WI38 (cell line): ENCODE measurements around the gene CFAP45.

Experiments
- H3K4me3 ChIP-seq: 2 replicates; pipeline ENCODE4 v1.5.1; 2011; ENCODE audit warnings: low read depth, mild to moderate bottlenecking, control low read depth, low read length
- CTCF ChIP-seq: IDR thresholded peaks from 2 replicates; pipeline ENCODE4 v1.5.1; 2012; ENCODE audit warnings: low read depth, mild to moderate bottlenecking, control low read depth, low read length

The CFAP45 gene

GRCh38 chr1:159877695-159878444, 22.1 kb downstream of the CFAP45 start:
- no peak for TF ChIP-seq CTCF
- H3K4me3 ChIP-seq = no peak overlapping the region

GRCh38 chr1:159873530-159874143, 26.3 kb downstream of the CFAP45 start:
- no peak overlapping the region for H3K4me3 ChIP-seq
- TF ChIP-seq CTCF = no peak

- H3K4me3 ChIP-seq = no peak overlapping the region
- no peak for TF ChIP-seq CTCF
Observed at GRCh38 chr1:159872891-159873290, 27.1 kb downstream of the CFAP45 start.

DNA sequence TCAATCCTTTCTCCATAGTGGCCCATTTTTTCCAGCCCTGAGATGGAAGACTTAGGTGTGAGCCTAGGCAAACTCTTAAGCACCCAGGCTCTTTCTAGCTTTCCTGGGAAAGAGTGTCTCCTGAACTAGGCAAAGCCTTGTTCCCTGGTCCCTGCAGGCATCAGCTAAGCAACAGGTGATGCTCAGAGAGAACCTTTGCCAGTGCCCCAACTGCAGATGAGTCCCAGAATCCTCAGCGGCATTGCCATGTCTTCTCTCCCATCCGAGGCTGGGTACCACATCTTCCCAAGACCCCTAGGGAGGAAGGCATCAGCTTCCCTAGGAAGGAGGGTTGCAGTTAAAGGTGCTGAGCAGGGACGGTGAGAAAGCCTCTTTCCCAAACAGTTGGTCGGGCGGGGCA, 29.3 kb downstream of the CFAP45 start:
- TF ChIP-seq CTCF = no peak
- no peak overlapping the region for H3K4me3 ChIP-seq

DNA sequence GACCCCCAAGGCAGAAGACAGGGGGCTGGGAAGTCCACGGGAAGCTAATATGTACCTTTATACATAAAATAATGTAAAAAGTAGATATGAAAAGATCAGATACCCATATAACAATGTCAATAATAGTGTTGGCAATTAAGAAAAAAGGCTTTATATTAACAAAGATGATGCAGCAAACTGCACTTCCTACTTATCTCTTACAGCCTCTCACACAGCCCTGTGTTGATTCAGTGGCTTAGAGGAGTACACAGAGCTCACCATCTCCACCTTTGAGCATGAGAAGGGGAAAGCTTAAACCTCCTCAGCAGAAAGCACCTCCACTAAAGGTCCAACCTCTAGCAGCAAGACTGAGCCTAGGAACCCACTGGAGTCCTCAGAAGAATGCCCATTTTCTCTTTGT, 30.4 kb downstream of the CFAP45 start:
- no peak overlapping the region for H3K4me3 ChIP-seq
- TF ChIP-seq CTCF = no peak

- no peak overlapping the region for H3K4me3 ChIP-seq
- no peak for TF ChIP-seq CTCF
Observed at GRCh38 chr1:159869173-159869572, 30.8 kb downstream of the CFAP45 start.

DNA sequence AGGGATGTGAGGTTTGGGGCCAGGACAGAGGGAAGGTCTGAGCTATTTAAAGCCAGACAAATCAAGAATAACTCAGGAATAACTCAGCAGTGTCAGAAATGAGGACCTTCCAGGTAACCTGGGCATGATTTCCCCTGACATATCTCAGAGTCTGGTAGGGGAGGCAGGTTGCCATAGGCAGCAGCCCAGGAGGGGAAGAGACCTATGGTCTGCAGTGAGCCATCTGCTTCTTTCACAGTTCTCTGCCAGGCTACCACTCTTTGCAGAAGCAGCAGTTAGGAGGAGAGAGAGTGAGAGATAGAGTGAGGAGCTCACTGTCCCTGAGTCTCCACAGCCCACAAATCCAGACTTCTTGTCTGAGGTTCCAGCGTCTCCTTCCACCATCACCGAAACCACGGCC, 31.2 kb downstream of the CFAP45 start:
- no peak overlapping the region for H3K4me3 ChIP-seq
- no peak for TF ChIP-seq CTCF
